Erythroblast (primary cell): ENCODE measurements around the gene TSPAN13.

Experiments
- GATA1 ChIP-seq: IDR thresholded peaks from 2 replicates; pipeline ENCODE4 v1.6.1; 2011; ENCODE audit warnings: low read depth, mild to moderate bottlenecking, control low read depth, low read length, moderate library complexity
- POLR2A ChIP-seq: IDR thresholded peaks from 2 replicates; pipeline ENCODE4 v1.6.1; 2011; ENCODE audit warnings: mild to moderate bottlenecking, low read length

GRCh38 chr7:16710651-16711050 lies 42.9 kb upstream of the TSPAN13 start:
- TF ChIP-seq POLR2A (no peak), GATA1 (no peak)
